Activated CD8-positive, alpha-beta T cell treated with anti-CD3 and anti-CD28 coated beads for 36 hours (primary cell): ENCODE data around the gene NUDT14. TPM values are rescaled to one million over a fixed set of nuclear protein-coding genes. Genes with fewer than 3 reads are reported as not detected.

ENCODE experiments used
- ATAC-seq: fragments of 200-7000 bp; cut with Tn5 transposase; one replicate; pipeline ENCODE4 v1.10.0; 2021; ENCODE audit warnings: mild to moderate bottlenecking, moderate library complexity
- CTCF ChIA-PET: fragments of 350-600 bp; sonication (Branson Sonifier 250); formaldehyde crosslinking; loops from one replicate; lab custom pipeline; 2021; ENCODE audit warnings: antibody characterized with exemption; lab: Charles Lee
- POLR2A ChIA-PET: fragments of 350-600 bp; sonication (Branson Sonifier 250); formaldehyde crosslinking; loops from one replicate; lab custom pipeline; 2021; ENCODE audit warnings: antibody characterized with exemption; lab: Charles Lee
- DNase-seq: peaks from one replicate; pipeline ENCODE4 v3.0.0-alpha.2; 2020
- H3K27ac Mint-ChIP-seq: one replicate; pipeline ENCODE4 v1.8.0; 2021; ENCODE audit warnings: mild to moderate bottlenecking, mixed read lengths
- H3K27me3 Mint-ChIP-seq: one replicate; pipeline ENCODE4 v1.8.0; 2021; ENCODE audit warnings: mixed read lengths
- H3K36me3 Mint-ChIP-seq: one replicate; pipeline ENCODE4 v1.8.0; 2021; ENCODE audit warnings: low read depth, mixed read lengths
- H3K4me1 Mint-ChIP-seq: one replicate; pipeline ENCODE4 v1.8.0; 2021; ENCODE audit warnings: low read depth, mixed read lengths
- H3K4me3 Mint-ChIP-seq: one replicate; pipeline ENCODE4 v1.8.0; 2021; ENCODE audit warnings: mild to moderate bottlenecking, moderate library complexity, mixed read lengths
- H3K9me3 Mint-ChIP-seq: one replicate; pipeline ENCODE4 v1.8.0; 2021; ENCODE audit warnings: mixed read lengths
- intact Hi-C: fragments of 100-400 bp; cut with micrococcal nuclease; formaldehyde crosslinking; loops from one replicate; pipeline ENCODE4 v1.10.0; 2022
- total RNA-seq, 2 experiments: library from RNA; stranded (reverse); gene quantifications; one replicate each; pipeline ENCODE4 v1.2.3, GENCODE V29; 2021
- TF ChIP-seq, protein P1 (sequence below): fragments of 200-600 bp; IDR thresholded peaks from one replicate; pipeline ENCODE4 v1.8.0; 2022; ENCODE audit warnings: antibody characterized with exemption, mild to moderate bottlenecking

The NUDT14 gene
- total RNA-seq, 2 experiments from 2014 or later, result 9.3 to 9.7 TPM

GRCh38 chr14:105151838-105152793, 29.0 kb downstream of the NUDT14 start:
- no peaks in the 10 kb centered on the region for H3K27me3 Mint-ChIP-seq
- TF ChIP-seq, protein P1, sequence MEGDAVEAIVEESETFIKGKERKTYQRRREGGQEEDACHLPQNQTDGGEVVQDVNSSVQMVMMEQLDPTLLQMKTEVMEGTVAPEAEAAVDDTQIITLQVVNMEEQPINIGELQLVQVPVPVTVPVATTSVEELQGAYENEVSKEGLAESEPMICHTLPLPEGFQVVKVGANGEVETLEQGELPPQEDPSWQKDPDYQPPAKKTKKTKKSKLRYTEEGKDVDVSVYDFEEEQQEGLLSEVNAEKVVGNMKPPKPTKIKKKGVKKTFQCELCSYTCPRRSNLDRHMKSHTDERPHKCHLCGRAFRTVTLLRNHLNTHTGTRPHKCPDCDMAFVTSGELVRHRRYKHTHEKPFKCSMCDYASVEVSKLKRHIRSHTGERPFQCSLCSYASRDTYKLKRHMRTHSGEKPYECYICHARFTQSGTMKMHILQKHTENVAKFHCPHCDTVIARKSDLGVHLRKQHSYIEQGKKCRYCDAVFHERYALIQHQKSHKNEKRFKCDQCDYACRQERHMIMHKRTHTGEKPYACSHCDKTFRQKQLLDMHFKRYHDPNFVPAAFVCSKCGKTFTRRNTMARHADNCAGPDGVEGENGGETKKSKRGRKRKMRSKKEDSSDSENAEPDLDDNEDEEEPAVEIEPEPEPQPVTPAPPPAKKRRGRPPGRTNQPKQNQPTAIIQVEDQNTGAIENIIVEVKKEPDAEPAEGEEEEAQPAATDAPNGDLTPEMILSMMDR, result no peak
- no peak overlapping the region for H3K27ac Mint-ChIP-seq
- ChIA-PET CTCF (no interaction called here), POLR2A (no interaction called here)
- H3K4me3 Mint-ChIP-seq, result no peak overlapping the region
- DNase-seq (no peak), ATAC-seq (no peak)
- H3K36me3 Mint-ChIP-seq, result no peaks in the 10 kb centered on the region
- no peaks in the 10 kb centered on the region for H3K9me3 Mint-ChIP-seq
- intact Hi-C loops, result no loop called here
- H3K4me1 Mint-ChIP-seq, result no peaks in the 10 kb centered on the region

GRCh38 chr14:105151084-105151837, 29.9 kb downstream of the NUDT14 start:
- no peaks in the 10 kb centered on the region for H3K36me3 Mint-ChIP-seq
- no peak overlapping the region for H3K4me3 Mint-ChIP-seq
- no peaks in the 10 kb centered on the region for H3K9me3 Mint-ChIP-seq
- ChIA-PET POLR2A (no interaction called here), CTCF (no interaction called here)
- intact Hi-C loops, result no loop called here
- TF ChIP-seq, protein P1, result no peak
- H3K27me3 Mint-ChIP-seq, result no peaks in the 10 kb centered on the region
- H3K27ac Mint-ChIP-seq, result no peak overlapping the region
- DNase-seq (no peak), ATAC-seq (no peak)
- no peaks in the 10 kb centered on the region for H3K4me1 Mint-ChIP-seq

DNA sequence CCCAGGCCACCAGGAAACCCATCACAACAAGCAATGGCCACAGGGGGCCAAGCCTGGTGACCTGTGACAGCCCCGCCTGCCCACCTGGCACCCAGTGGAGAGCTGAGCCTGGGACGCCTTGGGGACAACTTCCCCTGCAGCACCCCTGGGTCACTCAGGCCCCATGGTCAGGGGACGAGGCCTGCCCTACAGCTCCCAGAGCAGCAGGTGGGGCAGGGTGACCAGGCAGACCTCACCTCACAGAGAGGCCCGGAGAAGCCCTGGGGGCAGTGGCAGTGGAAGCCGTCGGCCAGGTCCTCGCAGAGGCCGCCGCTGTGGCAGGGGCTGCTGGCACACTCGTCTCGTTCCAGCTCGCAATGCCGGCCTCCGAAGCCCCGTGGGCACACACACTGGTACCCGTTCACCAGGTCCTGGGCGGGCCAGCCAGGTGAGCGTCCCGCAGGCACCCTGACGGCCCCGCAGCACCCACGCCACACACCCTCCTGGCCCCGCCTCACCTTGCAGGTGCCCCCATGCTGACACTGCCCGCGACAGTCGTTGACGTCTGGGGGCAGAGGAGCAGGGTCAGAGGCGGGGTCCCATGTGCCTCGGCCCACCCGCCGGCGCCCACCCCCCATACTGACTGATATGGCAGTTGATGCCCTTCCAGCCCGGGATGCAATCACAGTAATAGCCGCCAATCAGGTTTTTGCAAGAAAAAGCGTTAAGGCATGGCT, 30.6 kb downstream of the NUDT14 start:
- TF ChIP-seq, protein P1, result no peak
- CTCF ChIA-PET, result no interaction called here
- intact Hi-C loops, result no loop called here
- no peaks in the 10 kb centered on the region for H3K27me3 Mint-ChIP-seq
- no peak overlapping the region for H3K27ac Mint-ChIP-seq
- no peak overlapping the region for H3K4me3 Mint-ChIP-seq
- ATAC-seq (no peak), DNase-seq (no peak)
- no peaks in the 10 kb centered on the region for H3K36me3 Mint-ChIP-seq
- no peaks in the 10 kb centered on the region for H3K9me3 Mint-ChIP-seq
- no peaks in the 10 kb centered on the region for H3K4me1 Mint-ChIP-seq
- POLR2A ChIA-PET, result no interaction called here

DNA sequence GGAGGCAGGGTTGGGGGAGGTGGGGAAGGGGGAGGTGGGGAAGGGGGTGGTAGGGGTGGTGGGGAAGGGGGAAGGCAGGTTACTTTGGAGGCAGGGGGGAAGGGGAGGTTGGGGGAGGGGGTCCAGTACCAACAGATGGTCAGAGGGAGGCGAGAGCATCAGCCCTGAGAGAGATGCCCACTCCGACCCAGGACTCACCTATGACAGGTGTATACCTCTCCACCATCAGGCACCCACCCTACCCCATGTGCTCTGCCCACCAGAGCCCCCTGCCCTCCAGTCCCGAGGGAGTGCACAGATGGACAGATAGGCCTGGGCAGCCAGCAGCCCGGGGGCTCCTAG, 31.1 kb downstream of the NUDT14 start:
- ATAC-seq, result no peak
- CTCF ChIA-PET, result no interaction called here
- no peak for DNase-seq

More for the DNA sequence above, 31.1 kb downstream of the NUDT14 start:
- no peaks in the 10 kb centered on the region for H3K4me1 Mint-ChIP-seq
- no peak overlapping the region for H3K27ac Mint-ChIP-seq
- POLR2A ChIA-PET, result no interaction called here
- TF ChIP-seq, protein P1, result no peak
- no peaks in the 10 kb centered on the region for H3K9me3 Mint-ChIP-seq
- no peak overlapping the region for H3K4me3 Mint-ChIP-seq
- intact Hi-C loops, result no loop called here
- no peaks in the 10 kb centered on the region for H3K36me3 Mint-ChIP-seq
- H3K27me3 Mint-ChIP-seq, result no peaks in the 10 kb centered on the region
